H9 (cell line): Measurements from ENCODE around the gene LTBP2. TPM values are rescaled to one million over a fixed set of nuclear protein-coding genes. Genes with fewer than 3 reads are reported as not detected.

Source experiments
- DNase-seq: peaks from one replicate; pipeline ENCODE4 v3.0.0-alpha.2; 2017
- H2AFZ ChIP-seq: one replicate; pipeline ENCODE4 v1.6.1; 2013; ENCODE audit warnings: mild to moderate bottlenecking, low read length, control low read depth, moderate library complexity
- H2AK5ac ChIP-seq: 2 replicates; pipeline ENCODE4 v1.6.1; 2013; ENCODE audit warnings: low read length, control low read depth, mixed read lengths; ENCODE audit not compliant: insufficient read length
- H2BK120ac ChIP-seq: one replicate; pipeline ENCODE4 v1.6.1; 2013; ENCODE audit warnings: low read depth, mild to moderate bottlenecking, low read length, control low read depth, inconsistent platforms; ENCODE audit not compliant: poor library complexity, severe bottlenecking
- H2BK12ac ChIP-seq: 2 replicates; pipeline ENCODE4 v1.6.1; 2013; ENCODE audit warnings: low read length, control low read depth, mixed read lengths, low read depth; ENCODE audit not compliant: insufficient read length
- H2BK15ac ChIP-seq: 2 replicates; pipeline ENCODE4 v1.6.1; 2013; ENCODE audit warnings: low read depth, low read length, control low read depth
- H2BK20ac ChIP-seq: one replicate; pipeline ENCODE4 v1.6.1; 2013; ENCODE audit warnings: low read depth, mild to moderate bottlenecking, low read length, control low read depth, inconsistent platforms; ENCODE audit not compliant: poor library complexity, severe bottlenecking
- H2BK5ac ChIP-seq: 2 replicates; pipeline ENCODE4 v1.6.1; 2013; ENCODE audit warnings: low read length, control low read depth, mixed read lengths; ENCODE audit not compliant: insufficient read length
- H3K14ac ChIP-seq: 2 replicates; pipeline ENCODE4 v1.6.1; 2013; ENCODE audit warnings: low read length, control low read depth; ENCODE audit not compliant: insufficient read depth
- H3K18ac ChIP-seq: 2 replicates; pipeline ENCODE4 v1.6.1; 2013; ENCODE audit warnings: low read depth, mild to moderate bottlenecking, mixed read lengths, low read length, control low read depth; ENCODE audit not compliant: insufficient read length
- H3K23ac ChIP-seq: 2 replicates; pipeline ENCODE4 v1.6.1; 2013; ENCODE audit warnings: low read length, control low read depth, mixed read lengths, low read depth; ENCODE audit not compliant: insufficient read length
- H3K23me2 ChIP-seq: 2 replicates; pipeline ENCODE4 v1.6.1; 2013; ENCODE audit warnings: low read depth, mild to moderate bottlenecking, mixed read lengths, low read length, control low read depth; ENCODE audit not compliant: insufficient read length, poor library complexity, severe bottlenecking
- H3K27ac ChIP-seq: 2 replicates; pipeline ENCODE4 v1.5.1; 2013; ENCODE audit warnings: low read length, control low read depth, mixed read lengths, low read depth; ENCODE audit not compliant: insufficient read length
- H3K27me3 ChIP-seq: 2 replicates; pipeline ENCODE4 v1.6.1; 2013; ENCODE audit warnings: low read length, control low read depth, inconsistent platforms; ENCODE audit not compliant: insufficient read depth
- H3K4ac ChIP-seq: 2 replicates; pipeline ENCODE4 v1.6.1; 2013; ENCODE audit warnings: low read depth, mild to moderate bottlenecking, control low read depth, inconsistent platforms, low read length, moderate library complexity
- H3K4me1 ChIP-seq: 2 replicates; pipeline ENCODE4 v1.6.1; 2013; ENCODE audit warnings: low read length, control low read depth, inconsistent platforms; ENCODE audit not compliant: insufficient read depth
- H3K4me2 ChIP-seq: 2 replicates; pipeline ENCODE4 v1.6.1; 2013; ENCODE audit warnings: low read length, control low read depth, mixed read lengths; ENCODE audit not compliant: insufficient read length, insufficient read depth
- H3K56ac ChIP-seq: 2 replicates; pipeline ENCODE4 v1.6.1; 2013; ENCODE audit warnings: low read depth, mild to moderate bottlenecking, mixed read lengths, low read length, control low read depth; ENCODE audit not compliant: insufficient read length
- H3K79me1 ChIP-seq: 2 replicates; pipeline ENCODE4 v1.6.1; 2013; ENCODE audit warnings: low read depth, mild to moderate bottlenecking, moderate library complexity, low read length, control low read depth, inconsistent platforms; ENCODE audit not compliant: insufficient read depth, poor library complexity, severe bottlenecking
- H3K79me2 ChIP-seq: 2 replicates; pipeline ENCODE4 v1.6.1; 2013; ENCODE audit warnings: low read length, control low read depth, inconsistent platforms; ENCODE audit not compliant: insufficient read depth
- H3K9ac ChIP-seq: 2 replicates; pipeline ENCODE4 v1.6.1; 2013; ENCODE audit warnings: low read length, control low read depth, mixed read lengths; ENCODE audit not compliant: insufficient read length; ENCODE audit errors: extremely low read depth
- H3K9me3 ChIP-seq: one replicate; pipeline ENCODE4 v1.6.1; 2013; ENCODE audit warnings: low read depth, low read length, inconsistent platforms; ENCODE audit not compliant: control insufficient read depth
- H3T11ph ChIP-seq: one replicate; pipeline ENCODE4 v1.6.1; 2013; ENCODE audit warnings: mild to moderate bottlenecking, low read length, control low read depth, inconsistent platforms
- H4K20me1 ChIP-seq: one replicate; pipeline ENCODE4 v1.6.1; 2013; ENCODE audit not compliant: control insufficient read depth, insufficient read length, insufficient read depth
- H4K5ac ChIP-seq: 2 replicates; pipeline ENCODE4 v1.6.1; 2013; ENCODE audit warnings: low read depth, mild to moderate bottlenecking, mixed read lengths, low read length, control low read depth; ENCODE audit not compliant: insufficient read length
- H4K8ac ChIP-seq: replicated peaks from 2 replicates; pipeline ENCODE4 v1.6.1; 2013; ENCODE audit warnings: low read length, control low read depth, mixed read lengths, low read depth; ENCODE audit not compliant: insufficient read length
- H4K91ac ChIP-seq: 2 replicates; pipeline ENCODE4 v1.6.1; 2013; ENCODE audit warnings: low read depth, mild to moderate bottlenecking, moderate library complexity, mixed read lengths, low read length, control low read depth; ENCODE audit not compliant: insufficient read length
- H3K27ac Mint-ChIP-seq, 3 experiments: 2 replicates in 2 of 3; 3 replicates in 1 of 3; pipeline ENCODE4 v1.8.0; 2020 to 2021; ENCODE audit warnings: mixed read lengths in 3 of 3, mild to moderate bottlenecking in 1 of 3, moderate library complexity in 1 of 3
- H3K27me3 Mint-ChIP-seq: 2 replicates; pipeline ENCODE4 v1.8.0; 2021; ENCODE audit warnings: low read depth, mild to moderate bottlenecking, moderate library complexity, mixed read lengths
- H3K36me3 Mint-ChIP-seq, 3 experiments: 2 replicates in 2 of 3; 3 replicates in 1 of 3; pipeline ENCODE4 v1.8.0; 2020 to 2021; ENCODE audit warnings: low read depth in 3 of 3, mixed read lengths in 3 of 3; ENCODE audit not compliant: insufficient read depth in 1 of 3
- H3K4me1 Mint-ChIP-seq, 2 experiments: 2 replicates each; pipeline ENCODE4 v1.8.0; 2020; ENCODE audit warnings: mixed read lengths in 2 of 2
- H3K4me3 Mint-ChIP-seq, 2 experiments: 2 replicates in 1 of 2; 3 replicates in 1 of 2; pipeline ENCODE4 v1.8.0; 2020 to 2021; ENCODE audit warnings: mild to moderate bottlenecking in 2 of 2, mixed read lengths in 2 of 2, moderate library complexity in 1 of 2
- H3K9me3 Mint-ChIP-seq, 2 experiments: 2 replicates in 1 of 2; 3 replicates in 1 of 2; pipeline ENCODE4 v1.8.0; 2020; ENCODE audit warnings: mild to moderate bottlenecking in 2 of 2, mixed read lengths in 2 of 2, moderate library complexity in 1 of 2
- WGBS: extraction: QIAGEN DNeasy Blood & Tissue Kit; methylation state at CpG from one replicate; pipeline ENCODE4 v1.1.7; 2013; ENCODE audit warnings: missing lambda C conversion rate, low lambda C conversion rate, mixed read lengths; ENCODE audit not compliant: insufficient read length; ENCODE audit errors: extremely low coverage; 5-methylcytosine and 5-hydroxymethylcytosine counted together
- total RNA-seq: library from RNA; stranded (reverse); gene quantifications from 2 replicates; pipeline ENCODE4 v1.2.1, GENCODE V29; 2021
- TF ChIP-seq, protein P1 (sequence below): fragments of 200-600 bp; sonication (generic); conservative IDR thresholded peaks from 3 replicates; pipeline ENCODE4 v1.8.0; 2021; ENCODE audit warnings: antibody characterized with exemption, mild to moderate bottlenecking

Gene LTBP2
- total RNA-seq, 1 experiment from 2014 or later, result 0.77 TPM

DNA sequence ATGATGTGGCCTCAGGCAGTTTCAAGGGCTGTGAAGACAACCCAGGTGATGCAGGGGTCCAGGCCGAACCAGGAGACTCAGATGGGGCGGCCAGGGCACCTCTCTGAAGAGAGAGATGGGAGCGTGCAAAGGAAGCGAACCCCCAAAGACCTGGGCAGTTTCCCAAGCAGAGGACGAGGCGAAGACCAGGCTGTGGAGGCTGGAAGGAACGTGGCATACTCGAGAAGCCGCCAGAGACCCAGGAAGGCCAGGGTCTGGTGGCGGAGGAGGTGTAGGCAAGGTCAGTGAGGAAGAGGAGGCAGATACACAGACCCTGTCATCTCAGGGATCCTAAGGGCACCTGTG is 24.7 kb downstream of the LTBP2 start:
- Histone ChIP-seq H3T11ph (no peak overlapping the region), H3K23ac (no peak overlapping the region), H2BK12ac (no peak overlapping the region), H3K79me1 (no peaks in the 10 kb centered on the region), H3K27me3 (no peaks in the 10 kb centered on the region), H3K79me2 (no peaks in the 10 kb centered on the region), H2AFZ (no peak overlapping the region), H3K23me2 (no peaks in the 10 kb centered on the region), H4K5ac (no peak overlapping the region), H3K18ac (no peak overlapping the region), H4K91ac (no peak overlapping the region), H3K4ac (no peak overlapping the region), H3K56ac (no peak overlapping the region), H3K4me2 (no peak overlapping the region), H3K27ac (no peak overlapping the region), H2BK15ac (no peak overlapping the region), H3K9ac (no peak overlapping the region), H4K8ac (no peak overlapping the region), H3K9me3 (no peaks in the 10 kb centered on the region), H2AK5ac (no peak overlapping the region), H2BK5ac (no peak overlapping the region), H2BK20ac (no peak overlapping the region), H2BK120ac (no peak overlapping the region), H3K14ac (no peak overlapping the region; the same call in 1 of the 2 replicates), H3K4me1 (no peaks in the 10 kb centered on the region), H4K20me1 (no peaks in the 10 kb centered on the region)
- peak overlapping the region in 1 of 3 experiments; percentile 81; a peak in 1 of 7 replicates for H3K27ac Mint-ChIP-seq
- TF ChIP-seq, protein P1, sequence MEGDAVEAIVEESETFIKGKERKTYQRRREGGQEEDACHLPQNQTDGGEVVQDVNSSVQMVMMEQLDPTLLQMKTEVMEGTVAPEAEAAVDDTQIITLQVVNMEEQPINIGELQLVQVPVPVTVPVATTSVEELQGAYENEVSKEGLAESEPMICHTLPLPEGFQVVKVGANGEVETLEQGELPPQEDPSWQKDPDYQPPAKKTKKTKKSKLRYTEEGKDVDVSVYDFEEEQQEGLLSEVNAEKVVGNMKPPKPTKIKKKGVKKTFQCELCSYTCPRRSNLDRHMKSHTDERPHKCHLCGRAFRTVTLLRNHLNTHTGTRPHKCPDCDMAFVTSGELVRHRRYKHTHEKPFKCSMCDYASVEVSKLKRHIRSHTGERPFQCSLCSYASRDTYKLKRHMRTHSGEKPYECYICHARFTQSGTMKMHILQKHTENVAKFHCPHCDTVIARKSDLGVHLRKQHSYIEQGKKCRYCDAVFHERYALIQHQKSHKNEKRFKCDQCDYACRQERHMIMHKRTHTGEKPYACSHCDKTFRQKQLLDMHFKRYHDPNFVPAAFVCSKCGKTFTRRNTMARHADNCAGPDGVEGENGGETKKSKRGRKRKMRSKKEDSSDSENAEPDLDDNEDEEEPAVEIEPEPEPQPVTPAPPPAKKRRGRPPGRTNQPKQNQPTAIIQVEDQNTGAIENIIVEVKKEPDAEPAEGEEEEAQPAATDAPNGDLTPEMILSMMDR, result no peak
- peaks cover 0 to 7% of the 10 kb centered on the region in 2 experiments; a peak in 1 of 4 replicates for H3K4me1 Mint-ChIP-seq
- no peaks in the 10 kb centered on the region for H3K36me3 Mint-ChIP-seq
- no peaks in the 10 kb centered on the region for H3K9me3 Mint-ChIP-seq
- H3K27me3 Mint-ChIP-seq, result peaks cover 3% of the 10 kb centered on the region
- no peak for DNase-seq
- no CpG with 5 or more reads among the region's 10 CpGs for WGBS
- H3K4me3 Mint-ChIP-seq, result no peak overlapping the region
